K562 (cell line): Measurements from ENCODE around the gene KCNJ9.

Experiments
- CTCF ChIP-seq, 3 experiments: IDR thresholded peaks in 2 of 3; conservative IDR thresholded peaks in 1 of 3; 2 replicates each; pipeline ENCODE4 v1.5.1; 2011 to 2012; ENCODE audit warnings: low read length in 3 of 3, mild to moderate bottlenecking in 3 of 3, control low read depth in 2 of 3, improper control_type of control experiment in 1 of 3, inconsistent platforms in 1 of 3, low read depth in 1 of 3, mixed read lengths in 1 of 3, moderate library complexity in 1 of 3; ENCODE audit not compliant: insufficient read depth in 2 of 3
- GTF2F1 ChIP-seq: IDR thresholded peaks from 2 replicates; pipeline ENCODE4 v1.6.1; 2011; ENCODE audit warnings: low read depth, low read length, improper control_type of control experiment

GRCh38 chr1:160075836-160076235 lies 5.5 kb upstream of the KCNJ9 start:
- TF ChIP-seq GTF2F1, result no peak
- TF ChIP-seq CTCF (IDR thresholded peaks at IDR 0.05 in 2 of 3, conservative IDR thresholded peaks at IDR 0.05 in 1 of 3; ENCODE audit: insufficient read depth in 2 of 3, low read depth in 1 of 3, low read length in 3 of 3), result no peak
